ENCODE measurements around the gene ZNFX1. TPM values are rescaled to one million over a fixed set of nuclear protein-coding genes. Genes with fewer than 3 reads are reported as not detected.

ZNFX1 gene
- total and polyA plus RNA-seq, 2 experiments from 2014 or later = 10.0 to 13.9 TPM

- peaks cover 69% of the 10 kb centered on the region for H3K4me1 ChIP-seq (ENCODE audit: insufficient read depth)
- H3K79me2 ChIP-seq = peaks cover 79% of the 10 kb centered on the region
- no peaks in the 10 kb centered on the region for H3K36me3 ChIP-seq (replicated peaks; ENCODE audit: insufficient read depth, low read depth)
- H3K4me3 ChIP-seq = peak overlapping the region; percentile 4
- H3K27me3 ChIP-seq = no peaks in the 10 kb centered on the region
- no peak overlapping the region for H2AFZ ChIP-seq
- TF ChIP-seq EZH2 (IDR thresholded peaks at IDR 0.05; ENCODE audit: borderline replicate concordance) (no peak), EZH2phosphoT487 (IDR thresholded peaks at IDR 0.05; ENCODE audit: low read depth, severe bottlenecking, unreplicated experiment) (no peak), CTCF (IDR thresholded peaks at IDR 0.05; ENCODE audit: poor library complexity) (no peak)
- peak overlapping the region; percentile 87 for H3K27ac ChIP-seq
- 65% methylated on average over 9 of the region's 9 CpGs for WGBS (ENCODE audit: low lambda C conversion rate, missing lambda C conversion rate)
- no peak for DNase-seq (ENCODE audit: low spot score)
- peaks cover 90% of the 10 kb centered on the region for H4K20me1 ChIP-seq (ENCODE audit: insufficient read depth, poor library complexity, severe bottlenecking)
- H3K4me2 ChIP-seq = peak overlapping the region; percentile 88
- H3K9me3 ChIP-seq (ENCODE audit: low read depth) = no peaks in the 10 kb centered on the region
- no peaks in the 10 kb centered on the region for H3K9me2 ChIP-seq (replicated peaks; ENCODE audit: insufficient read depth)
These were observed 5.4 kb upstream of the ZNFX1 start for GRCh38 chr20:49283176-49283702.

- Histone ChIP-seq H2AFZ (no peak overlapping the region), H3K36me3 (replicated peaks; ENCODE audit: insufficient read depth, low read depth) (no peaks in the 10 kb centered on the region), H3K27ac (peak overlapping the region; percentile 87), H3K4me1 (ENCODE audit: insufficient read depth) (peaks cover 67% of the 10 kb centered on the region), H3K4me3 (peak overlapping the region; percentile 4), H3K79me2 (peaks cover 80% of the 10 kb centered on the region), H4K20me1 (ENCODE audit: insufficient read depth, poor library complexity, severe bottlenecking) (peaks cover 88% of the 10 kb centered on the region), H3K9me3 (ENCODE audit: low read depth) (no peaks in the 10 kb centered on the region), H3K9me2 (replicated peaks; ENCODE audit: insufficient read depth) (no peaks in the 10 kb centered on the region), H3K27me3 (no peaks in the 10 kb centered on the region), H3K4me2 (peak overlapping the region; percentile 88)
- no peak for TF ChIP-seq EZH2 (IDR thresholded peaks at IDR 0.05; ENCODE audit: borderline replicate concordance)
- no peak for TF ChIP-seq CTCF (IDR thresholded peaks at IDR 0.05; ENCODE audit: poor library complexity)
- no peak for TF ChIP-seq EZH2phosphoT487 (IDR thresholded peaks at IDR 0.05; ENCODE audit: low read depth, severe bottlenecking, unreplicated experiment)
- 23% methylated on average over 20 of the region's 20 CpGs for WGBS (ENCODE audit: low lambda C conversion rate, missing lambda C conversion rate)
- DNase-seq (ENCODE audit: low spot score) = no peak
These were observed 4.8 kb upstream of the ZNFX1 start for GRCh38 chr20:49282584-49283171.

- H3K9me2 ChIP-seq (replicated peaks; ENCODE audit: insufficient read depth) = no peaks in the 10 kb centered on the region
- H3K27ac ChIP-seq = peak overlapping the region; percentile 87
- no peaks in the 10 kb centered on the region for H3K36me3 ChIP-seq (replicated peaks; ENCODE audit: insufficient read depth, low read depth)
- no peaks in the 10 kb centered on the region for H3K27me3 ChIP-seq
- H3K4me1 ChIP-seq (ENCODE audit: insufficient read depth) = peaks cover 64% of the 10 kb centered on the region
- peak overlapping the region; percentile 88 for H3K4me2 ChIP-seq
- H3K79me2 ChIP-seq = peaks cover 87% of the 10 kb centered on the region
- DNase-seq (ENCODE audit: low spot score) = no peak
- TF ChIP-seq EZH2phosphoT487 (IDR thresholded peaks at IDR 0.05; ENCODE audit: low read depth, severe bottlenecking, unreplicated experiment) (no peak), EZH2 (IDR thresholded peaks at IDR 0.05; ENCODE audit: borderline replicate concordance) (no peak), CTCF (IDR thresholded peaks at IDR 0.05; ENCODE audit: poor library complexity) (no peak)
- H2AFZ ChIP-seq = no peak overlapping the region
- peak overlapping the region; percentile 4 for H3K4me3 ChIP-seq
- H4K20me1 ChIP-seq (ENCODE audit: insufficient read depth, poor library complexity, severe bottlenecking) = peaks cover 81% of the 10 kb centered on the region
- no peaks in the 10 kb centered on the region for H3K9me3 ChIP-seq (ENCODE audit: low read depth)
- 30% methylated on average over 9 of the region's 9 CpGs for WGBS (ENCODE audit: low lambda C conversion rate, missing lambda C conversion rate)
These were observed 4.1 kb upstream of the ZNFX1 start for GRCh38 chr20:49281913-49282467.
